NB4 (cell line): ENCODE data around the gene ANKRD11.

Experiments
- DNase-seq: peaks from one replicate; pipeline ENCODE4 v3.0.0; 2010; ENCODE audit warnings: low read depth
- H3K4me3 ChIP-seq: one replicate; pipeline ENCODE4 v1.5.1; 2011; ENCODE audit warnings: mild to moderate bottlenecking, low read depth, low read length, moderate library complexity
- CTCF ChIP-seq: IDR thresholded peaks from one replicate; pipeline ENCODE4 v1.5.1; 2012; ENCODE audit warnings: low read depth, low read length
- MAX ChIP-seq: IDR thresholded peaks from 2 replicates; pipeline ENCODE4 v1.6.1; 2011; ENCODE audit warnings: low read depth, low read length
- MYC ChIP-seq: IDR thresholded peaks from 2 replicates; pipeline ENCODE4 v1.6.1; 2011; ENCODE audit warnings: low read depth, low read length
- POLR2A ChIP-seq: IDR thresholded peaks from 2 replicates; pipeline ENCODE4 v1.6.1; 2011; ENCODE audit warnings: mild to moderate bottlenecking; ENCODE audit not compliant: insufficient read length; ENCODE audit errors: extremely low read depth

The ANKRD11 gene

GRCh38 chr16:89490439-89491237, at the start of gene ANKRD11:
Gene ANKRD11 (minus strand): TSS chr16:89490561. CDS start chr16:89317019, 173,542 bp downstream.
- DNase-seq, result peak; percentile 100
- TF ChIP-seq POLR2A (peak; percentile 57), MAX (peak; percentile 72), MYC (no peak; the same call in 1 of the 2 replicates)
- H3K4me3 ChIP-seq, result peak within 1 kb of the TSS; percentile 81

GRCh38 chr16:89538286-89538685, 47.9 kb upstream of the ANKRD11 start:
- TF ChIP-seq MAX, result no peak
- TF ChIP-seq POLR2A, result no peak
- TF ChIP-seq CTCF, result no peak
- TF ChIP-seq MYC, result no peak
- no peak for DNase-seq
- H3K4me3 ChIP-seq, result no peak overlapping the region

GRCh38 chr16:89537549-89537925, 47.2 kb upstream of the ANKRD11 start:
- DNase-seq, result no peak
- TF ChIP-seq CTCF, result no peak
- TF ChIP-seq POLR2A, result no peak
- H3K4me3 ChIP-seq, result no peak overlapping the region

- no peak overlapping the region for H3K4me3 ChIP-seq
- no peak for DNase-seq
- TF ChIP-seq POLR2A (no peak), MYC (no peak), CTCF (no peak), MAX (no peak)
Measured at GRCh38 chr16:89536886-89537548, 46.7 kb upstream of the ANKRD11 start.

GRCh38 chr16:89536371-89536770, 46.0 kb upstream of the ANKRD11 start:
- no peak for TF ChIP-seq POLR2A
- TF ChIP-seq CTCF, result no peak
- TF ChIP-seq MYC, result no peak
- no peak for TF ChIP-seq MAX
- no peak for DNase-seq
- no peak overlapping the region for H3K4me3 ChIP-seq

- peak; percentile 98 for DNase-seq
Measured at GRCh38 chr16:89534252-89534756, 43.9 kb upstream of the ANKRD11 start.

More at GRCh38 chr16:89534252-89534756, 43.9 kb upstream of the ANKRD11 start:
- H3K4me3 ChIP-seq, result peak overlapping the region; percentile 6
- TF ChIP-seq MYC (peak; percentile 91), POLR2A (no peak), CTCF (no peak), MAX (peak; percentile 96)
